GM20431 (cell line): Measurements from ENCODE around the gene RAB11FIP2.
"Not testable (repeated sequence)": the region's sequence is repeated elsewhere in the genome, so short reads cannot be mapped to it uniquely, and the experiment has no call there.

ENCODE experiments used
- in situ Hi-C: fragments of 300-500 bp; cut with MseI, MboI; formaldehyde crosslinking; loops from one replicate; pipeline ENCODE4 v1.15.0; 2020; ENCODE audit warnings: low sequenced_read_pairs; ENCODE audit not compliant: unreplicated experiment

RAB11FIP2 gene

GRCh38 chr10:118046395-118047156, at the start of gene RAB11FIP2:
Gene RAB11FIP2, minus strand, starts transcription at chr10:118046941. Its CDS starts 778 bp downstream, at chr10:118046163.
- in situ Hi-C loops, result no loop called here

- in situ Hi-C loops, result no loop called here
Observed at GRCh38 chr10:118096022-118096421, 49.3 kb upstream of the RAB11FIP2 start.

GRCh38 chr10:118092209-118092608, 45.5 kb upstream of the RAB11FIP2 start:
- in situ Hi-C loops, result no loop called here

GRCh38 chr10:118080817-118081216, 34.1 kb upstream of the RAB11FIP2 start:
- in situ Hi-C loops, result no loop called here

- in situ Hi-C loops, result no loop called here
Observed at GRCh38 chr10:118076705-118077104, 30.0 kb upstream of the RAB11FIP2 start.

- in situ Hi-C loops, result no loop called here
Observed at GRCh38 chr10:118072840-118073239, 26.1 kb upstream of the RAB11FIP2 start.

GRCh38 chr10:118067389-118067788, 20.6 kb upstream of the RAB11FIP2 start:
- in situ Hi-C loops, result not testable (repeated sequence)

- in situ Hi-C loops, result no loop called here
Observed at GRCh38 chr10:118062798-118063238, 16.1 kb upstream of the RAB11FIP2 start.

GRCh38 chr10:118058371-118058770, 11.6 kb upstream of the RAB11FIP2 start:
- in situ Hi-C loops, result no loop called here

GRCh38 chr10:118057361-118057760, 10.6 kb upstream of the RAB11FIP2 start:
- in situ Hi-C loops, result no loop called here

GRCh38 chr10:118054383-118054782, 7.6 kb upstream of the RAB11FIP2 start:
- in situ Hi-C loops, result no loop called here

GRCh38 chr10:118052816-118053215, 6.1 kb upstream of the RAB11FIP2 start:
- in situ Hi-C loops, result no loop called here

GRCh38 chr10:118047880-118048279, 1.1 kb upstream of the RAB11FIP2 start:
- in situ Hi-C loops, result no loop called here

GRCh38 chr10:118047157-118047719, 497 bp upstream of the RAB11FIP2 start:
- in situ Hi-C loops, result no loop called here

GRCh38 chr10:118045837-118046394, 825 bp downstream of the RAB11FIP2 start:
- in situ Hi-C loops, result no loop called here

GRCh38 chr10:118045158-118045836, 1.4 kb downstream of the RAB11FIP2 start:
- in situ Hi-C loops, result no loop called here

- in situ Hi-C loops, result no loop called here
Observed at GRCh38 chr10:118042827-118043242, 3.9 kb downstream of the RAB11FIP2 start.

GRCh38 chr10:118042336-118042735, 4.4 kb downstream of the RAB11FIP2 start:
- in situ Hi-C loops, result no loop called here

GRCh38 chr10:118041316-118041715, 5.4 kb downstream of the RAB11FIP2 start:
- in situ Hi-C loops, result no loop called here

- in situ Hi-C loops, result no loop called here
Observed at GRCh38 chr10:118036281-118036875, 10.4 kb downstream of the RAB11FIP2 start.
